WTC11 (cell line): ENCODE measurements around the gene C2CD2. TPM values are rescaled to one million over a fixed set of nuclear protein-coding genes. Genes with fewer than 3 reads are reported as not detected.

ENCODE experiments used
- ATAC-seq: fragments of 200-7000 bp; cut with Tn5 transposase; 2 replicates; pipeline ENCODE4 v1.10.0; 2021; ENCODE audit warnings: mild to moderate bottlenecking, moderate library complexity
- CTCF ChIA-PET: fragments of 300-600 bp; sonication (Branson Sonifier 250); formaldehyde crosslinking; loops from one replicate; lab custom pipeline; 2021; ENCODE audit warnings: antibody characterized with exemption; lab: Charles Lee
- POLR2A ChIA-PET: fragments of 350-600 bp; sonication (Branson Sonifier 250); formaldehyde crosslinking; loops from one replicate; lab custom pipeline; 2021; ENCODE audit warnings: antibody characterized with exemption; lab: Charles Lee
- DNase-seq: peaks from one replicate; pipeline ENCODE4 v3.0.0; 2021; ENCODE audit warnings: low spot score
- H3K27ac Mint-ChIP-seq: 2 replicates; pipeline ENCODE4 v1.8.0; 2021; ENCODE audit warnings: mixed read lengths
- H3K27me3 Mint-ChIP-seq: 2 replicates; pipeline ENCODE4 v1.8.0; 2021; ENCODE audit warnings: low read depth, mild to moderate bottlenecking, moderate library complexity, mixed read lengths
- H3K36me3 Mint-ChIP-seq: 2 replicates; pipeline ENCODE4 v1.8.0; 2021; ENCODE audit warnings: mixed read lengths
- H3K4me1 Mint-ChIP-seq: 2 replicates; pipeline ENCODE4 v1.8.0; 2022; ENCODE audit warnings: mixed read lengths
- H3K4me3 Mint-ChIP-seq: 2 replicates; pipeline ENCODE4 v1.8.0; 2021; ENCODE audit warnings: mild to moderate bottlenecking, moderate library complexity, mixed read lengths
- H3K9me3 Mint-ChIP-seq: 2 replicates; pipeline ENCODE4 v1.8.0; 2021; ENCODE audit warnings: mixed read lengths
- ELF4 ChIP-seq: sonication (generic); formaldehyde crosslinking; IDR thresholded peaks from 2 replicates; pipeline ENCODE4 v1.8.1; 2022; ENCODE audit warnings: low read depth, mild to moderate bottlenecking, moderate library complexity, missing genetic modification reagents
- JAZF1 ChIP-seq: fragments of 250-450 bp; sonication (Bioruptor Pico); IDR thresholded peaks from 2 replicates; pipeline ENCODE4 v1.9.0; 2021; ENCODE audit warnings: moderate library complexity, mild to moderate bottlenecking, inconsistent platforms
- PRRX2 ChIP-seq: fragments of 250-450 bp; sonication (Bioruptor Pico); IDR thresholded peaks from 2 replicates; pipeline ENCODE4 v1.8.0; 2021; ENCODE audit warnings: mild to moderate bottlenecking
- RELA ChIP-seq: sonication (generic); formaldehyde crosslinking; IDR thresholded peaks from 2 replicates; pipeline ENCODE4 v1.8.1; 2022; ENCODE audit warnings: missing genetic modification reagents, mild to moderate bottlenecking, borderline replicate concordance
- SMAD3 ChIP-seq: sonication (generic); formaldehyde crosslinking; IDR thresholded peaks from 2 replicates; pipeline ENCODE4 v1.8.0; 2022; ENCODE audit warnings: missing genetic modification reagents, mild to moderate bottlenecking, borderline replicate concordance
- SP1 ChIP-seq: sonication (generic); formaldehyde crosslinking; conservative IDR thresholded peaks from 2 replicates; pipeline ENCODE4 v1.8.1; 2022; ENCODE audit warnings: missing genetic modification reagents
- total RNA-seq: library from RNA; stranded (reverse); gene quantifications from 3 replicates; pipeline ENCODE4 v1.2.3, GENCODE V29; 2021
- TF ChIP-seq, protein P1 (sequence below): fragments of 250-450 bp; sonication (Bioruptor Pico); IDR thresholded peaks from 2 replicates; pipeline ENCODE4 v1.9.0; 2021; ENCODE audit warnings: mild to moderate bottlenecking
- TF ChIP-seq, protein P2 (sequence below): sonication (generic); formaldehyde crosslinking; IDR thresholded peaks from 2 replicates; pipeline ENCODE4 v1.8.1; 2023; ENCODE audit warnings: mild to moderate bottlenecking, missing genetic modification reagents
- TF ChIP-seq, protein P3 (sequence below): fragments of 250-450 bp; sonication (Bioruptor Pico); IDR thresholded peaks from 2 replicates; pipeline ENCODE4 v2.1.2; 2022; ENCODE audit warnings: mild to moderate bottlenecking, moderate library complexity
- TF ChIP-seq, protein P4 (sequence below): fragments of 250-450 bp; sonication (Bioruptor Pico); conservative IDR thresholded peaks from 2 replicates; pipeline ENCODE4 v1.9.0; 2021; ENCODE audit warnings: mild to moderate bottlenecking
- TF ChIP-seq, protein P5 (sequence below): fragments of 250-450 bp; sonication (Bioruptor Pico); IDR thresholded peaks from 2 replicates; pipeline ENCODE4 v1.9.0; 2021; ENCODE audit warnings: moderate library complexity, mild to moderate bottlenecking, inconsistent platforms, borderline replicate concordance
- TF ChIP-seq, protein P6 (sequence below): sonication (generic); formaldehyde crosslinking; IDR thresholded peaks from 2 replicates; pipeline ENCODE4 v1.8.1; 2023; ENCODE audit warnings: mild to moderate bottlenecking, missing genetic modification reagents, moderate library complexity

C2CD2 gene
- total RNA-seq, 1 experiment from 2014 or later, result 11.2 TPM

DNA sequence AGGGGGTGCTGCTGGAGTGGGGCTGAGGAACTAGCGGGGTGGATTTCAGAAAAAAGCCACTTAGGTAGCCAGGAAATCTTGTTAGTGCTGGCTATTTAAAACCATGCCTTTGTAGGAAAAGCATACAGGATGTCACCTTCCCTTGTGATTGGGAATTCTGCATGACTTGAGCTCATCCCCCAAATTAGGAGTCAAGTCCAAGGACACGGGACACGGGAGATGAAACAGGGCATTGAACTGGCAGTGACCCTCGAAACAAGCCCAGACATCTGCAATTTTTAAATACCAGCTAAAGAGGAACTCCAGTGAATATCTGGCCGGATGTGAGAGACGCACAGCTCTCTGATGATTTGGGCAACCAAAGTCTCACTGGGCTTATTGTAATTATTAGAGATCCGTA is 32.8 kb downstream of the C2CD2 start:
- Mint-ChIP-seq H3K9me3 (no peaks in the 10 kb centered on the region), H3K4me3 (no peak overlapping the region), H3K27ac (no peak overlapping the region), H3K27me3 (no peaks in the 10 kb centered on the region), H3K36me3 (peaks cover 3% of the 10 kb centered on the region), H3K4me1 (peaks cover 8% of the 10 kb centered on the region)
- no peak for ATAC-seq
- ChIA-PET POLR2A (no interaction called here), CTCF (interaction anchor here (0.9 kb wide), 1 partner anchor 16 kb away, joined by 3 read pairs; no protein-coding TSS in a partner anchor)
- DNase-seq, result no peak
- no peak for TF ChIP-seq SMAD3 (CRISPR knock-in tag)
- TF ChIP-seq ELF4 (CRISPR knock-in tag), result no peak
- no peak for TF ChIP-seq JAZF1 (CRISPR knock-in tag)
- TF ChIP-seq, protein P1, sequence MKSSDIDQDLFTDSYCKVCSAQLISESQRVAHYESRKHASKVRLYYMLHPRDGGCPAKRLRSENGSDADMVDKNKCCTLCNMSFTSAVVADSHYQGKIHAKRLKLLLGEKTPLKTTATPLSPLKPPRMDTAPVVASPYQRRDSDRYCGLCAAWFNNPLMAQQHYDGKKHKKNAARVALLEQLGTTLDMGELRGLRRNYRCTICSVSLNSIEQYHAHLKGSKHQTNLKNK (CRISPR knock-in tag), result no peak
- TF ChIP-seq, protein P2, sequence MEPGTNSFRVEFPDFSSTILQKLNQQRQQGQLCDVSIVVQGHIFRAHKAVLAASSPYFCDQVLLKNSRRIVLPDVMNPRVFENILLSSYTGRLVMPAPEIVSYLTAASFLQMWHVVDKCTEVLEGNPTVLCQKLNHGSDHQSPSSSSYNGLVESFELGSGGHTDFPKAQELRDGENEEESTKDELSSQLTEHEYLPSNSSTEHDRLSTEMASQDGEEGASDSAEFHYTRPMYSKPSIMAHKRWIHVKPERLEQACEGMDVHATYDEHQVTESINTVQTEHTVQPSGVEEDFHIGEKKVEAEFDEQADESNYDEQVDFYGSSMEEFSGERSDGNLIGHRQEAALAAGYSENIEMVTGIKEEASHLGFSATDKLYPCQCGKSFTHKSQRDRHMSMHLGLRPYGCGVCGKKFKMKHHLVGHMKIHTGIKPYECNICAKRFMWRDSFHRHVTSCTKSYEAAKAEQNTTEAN (CRISPR knock-in tag), result no peak
- no peak for TF ChIP-seq RELA (CRISPR knock-in tag)
- no peak for TF ChIP-seq PRRX2 (CRISPR knock-in tag)
- TF ChIP-seq SP1 (CRISPR knock-in tag), result no peak
- TF ChIP-seq, all 79 proteins: peak for 0

DNA sequence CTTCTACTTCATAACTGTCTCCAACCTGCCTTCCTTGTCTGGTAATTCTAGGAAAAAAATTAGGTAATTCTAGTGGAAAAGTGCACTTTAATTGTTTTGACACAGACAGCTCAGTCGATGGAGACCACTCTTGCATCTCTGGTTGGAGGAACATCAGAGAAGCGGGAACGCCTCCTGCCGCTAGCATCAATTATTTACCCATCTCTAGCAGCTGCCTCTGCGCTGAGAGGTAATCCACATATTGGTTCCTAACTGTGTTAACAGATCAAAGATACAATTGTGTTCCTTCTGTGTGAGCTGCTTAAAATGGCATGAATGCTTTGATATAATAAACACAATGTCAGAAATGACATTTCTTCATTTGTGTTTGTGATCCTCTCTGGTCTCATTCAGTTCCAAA is 33.3 kb downstream of the C2CD2 start:
- no peaks in the 10 kb centered on the region for H3K27me3 Mint-ChIP-seq

More for the DNA sequence above, 33.3 kb downstream of the C2CD2 start:
- POLR2A ChIA-PET, result no interaction called here
- peaks cover 7% of the 10 kb centered on the region for H3K36me3 Mint-ChIP-seq
- TF ChIP-seq, protein P3, sequence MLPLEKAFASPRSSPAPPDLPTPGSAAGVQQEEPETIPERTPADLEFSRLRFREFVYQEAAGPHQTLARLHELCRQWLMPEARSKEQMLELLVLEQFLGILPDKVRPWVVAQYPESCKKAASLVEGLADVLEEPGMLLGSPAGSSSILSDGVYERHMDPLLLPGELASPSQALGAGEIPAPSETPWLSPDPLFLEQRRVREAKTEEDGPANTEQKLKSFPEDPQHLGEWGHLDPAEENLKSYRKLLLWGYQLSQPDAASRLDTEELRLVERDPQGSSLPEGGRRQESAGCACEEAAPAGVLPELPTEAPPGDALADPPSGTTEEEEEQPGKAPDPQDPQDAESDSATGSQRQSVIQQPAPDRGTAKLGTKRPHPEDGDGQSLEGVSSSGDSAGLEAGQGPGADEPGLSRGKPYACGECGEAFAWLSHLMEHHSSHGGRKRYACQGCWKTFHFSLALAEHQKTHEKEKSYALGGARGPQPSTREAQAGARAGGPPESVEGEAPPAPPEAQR (CRISPR knock-in tag), result no peak
- TF ChIP-seq, protein P4, sequence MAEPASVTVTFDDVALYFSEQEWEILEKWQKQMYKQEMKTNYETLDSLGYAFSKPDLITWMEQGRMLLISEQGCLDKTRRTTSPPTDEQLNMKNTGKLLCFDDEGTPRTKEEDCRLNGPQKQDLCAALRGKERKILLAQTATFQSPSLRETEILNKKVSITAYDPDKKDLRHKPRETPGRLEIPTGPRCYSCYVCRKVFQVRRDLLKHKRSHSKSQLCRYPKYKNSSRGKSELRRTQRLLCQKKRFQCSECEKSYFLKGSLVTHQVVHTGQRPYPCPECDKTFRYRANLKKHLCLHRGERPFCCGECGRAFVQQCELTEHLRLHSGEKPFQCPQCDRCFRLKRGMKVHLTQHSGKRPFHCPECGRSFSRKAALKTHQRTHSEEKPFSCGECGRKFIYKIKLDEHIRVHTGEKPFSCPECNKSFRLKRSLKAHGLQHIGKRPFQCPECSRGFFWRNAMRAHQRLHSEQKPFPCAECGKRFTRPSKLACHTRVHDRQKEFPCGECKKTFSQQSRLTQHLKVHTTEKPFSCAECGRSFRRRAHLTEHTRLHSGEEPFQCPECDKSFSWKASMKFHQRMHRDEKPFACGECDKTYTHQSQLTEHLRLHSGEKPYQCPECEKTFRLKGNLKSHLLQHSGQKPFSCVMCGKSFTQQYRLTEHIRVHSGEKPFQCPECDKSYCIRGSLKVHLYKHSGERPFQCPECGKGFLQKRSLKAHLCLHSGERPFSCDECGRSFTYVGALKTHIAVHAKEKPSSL, result no peak
- TF ChIP-seq, protein P5, sequence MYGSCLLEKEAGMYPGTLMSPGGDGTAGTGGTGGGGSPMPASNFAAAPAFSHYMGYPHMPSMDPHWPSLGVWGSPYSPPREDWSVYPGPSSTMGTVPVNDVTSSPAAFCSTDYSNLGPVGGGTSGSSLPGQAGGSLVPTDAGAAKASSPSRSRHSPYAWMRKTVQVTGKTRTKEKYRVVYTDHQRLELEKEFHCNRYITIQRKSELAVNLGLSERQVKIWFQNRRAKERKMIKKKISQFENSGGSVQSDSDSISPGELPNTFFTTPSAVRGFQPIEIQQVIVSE (CRISPR knock-in tag), result no peak
- no peak for TF ChIP-seq PRRX2 (CRISPR knock-in tag)
- TF ChIP-seq SP1 (CRISPR knock-in tag), result no peak
- TF ChIP-seq, protein P6, sequence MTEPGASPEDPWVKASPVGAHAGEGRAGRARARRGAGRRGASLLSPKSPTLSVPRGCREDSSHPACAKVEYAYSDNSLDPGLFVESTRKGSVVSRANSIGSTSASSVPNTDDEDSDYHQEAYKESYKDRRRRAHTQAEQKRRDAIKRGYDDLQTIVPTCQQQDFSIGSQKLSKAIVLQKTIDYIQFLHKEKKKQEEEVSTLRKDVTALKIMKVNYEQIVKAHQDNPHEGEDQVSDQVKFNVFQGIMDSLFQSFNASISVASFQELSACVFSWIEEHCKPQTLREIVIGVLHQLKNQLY, result no peak
- TF ChIP-seq, all 79 proteins: peak for 0
- Mint-ChIP-seq H3K27ac (no peak overlapping the region), H3K9me3 (no peaks in the 10 kb centered on the region), H3K4me3 (no peak overlapping the region), H3K4me1 (peaks cover 3% of the 10 kb centered on the region)
- ATAC-seq (no peak), DNase-seq (no peak)
- CTCF ChIA-PET, result interaction anchor here (0.9 kb wide), 1 partner anchor 16 kb away, joined by 3 read pairs; no protein-coding TSS in a partner anchor
